Central memory CD8-positive, alpha-beta T cell (primary cell): ENCODE data around the gene KLHL8.
"Not testable (repeated sequence)": the region's sequence is repeated elsewhere in the genome, so short reads cannot be mapped to it uniquely, and the experiment has no call there.

Experiments used
- ATAC-seq: fragments of 150-1000 bp; cut with Tn5 transposase; replicated peaks from 2 replicates; pipeline ENCODE4 v1.10.0; 2022; ENCODE audit warnings: mild to moderate bottlenecking, moderate FRiP score, moderate number of reproducible peaks; ENCODE audit not compliant: poor library complexity, severe bottlenecking; ENCODE audit errors: extremely low read depth
- DNase-seq, 2 donors: peaks; one replicate each; pipeline ENCODE4 v3.0.0; 2021; ENCODE audit warnings: low spot score in 2 of 2
- H3K27ac Mint-ChIP-seq: one replicate; pipeline ENCODE4 v1.8.0; 2022; ENCODE audit warnings: low read depth, mild to moderate bottlenecking, moderate library complexity, mixed read lengths
- H3K27me3 Mint-ChIP-seq: one replicate; pipeline ENCODE4 v1.8.0; 2022; ENCODE audit warnings: mixed read lengths
- H3K36me3 Mint-ChIP-seq: one replicate; pipeline ENCODE4 v1.8.0; 2022; ENCODE audit warnings: mild to moderate bottlenecking, moderate library complexity, mixed read lengths; ENCODE audit not compliant: insufficient read depth
- H3K4me1 Mint-ChIP-seq: one replicate; pipeline ENCODE4 v1.8.0; 2022; ENCODE audit warnings: mixed read lengths
- H3K4me3 Mint-ChIP-seq: one replicate; pipeline ENCODE4 v1.8.0; 2022; ENCODE audit warnings: mild to moderate bottlenecking, moderate library complexity, mixed read lengths
- H3K9me3 Mint-ChIP-seq: one replicate; pipeline ENCODE4 v1.8.0; 2022; ENCODE audit warnings: mixed read lengths

Gene KLHL8

DNA sequence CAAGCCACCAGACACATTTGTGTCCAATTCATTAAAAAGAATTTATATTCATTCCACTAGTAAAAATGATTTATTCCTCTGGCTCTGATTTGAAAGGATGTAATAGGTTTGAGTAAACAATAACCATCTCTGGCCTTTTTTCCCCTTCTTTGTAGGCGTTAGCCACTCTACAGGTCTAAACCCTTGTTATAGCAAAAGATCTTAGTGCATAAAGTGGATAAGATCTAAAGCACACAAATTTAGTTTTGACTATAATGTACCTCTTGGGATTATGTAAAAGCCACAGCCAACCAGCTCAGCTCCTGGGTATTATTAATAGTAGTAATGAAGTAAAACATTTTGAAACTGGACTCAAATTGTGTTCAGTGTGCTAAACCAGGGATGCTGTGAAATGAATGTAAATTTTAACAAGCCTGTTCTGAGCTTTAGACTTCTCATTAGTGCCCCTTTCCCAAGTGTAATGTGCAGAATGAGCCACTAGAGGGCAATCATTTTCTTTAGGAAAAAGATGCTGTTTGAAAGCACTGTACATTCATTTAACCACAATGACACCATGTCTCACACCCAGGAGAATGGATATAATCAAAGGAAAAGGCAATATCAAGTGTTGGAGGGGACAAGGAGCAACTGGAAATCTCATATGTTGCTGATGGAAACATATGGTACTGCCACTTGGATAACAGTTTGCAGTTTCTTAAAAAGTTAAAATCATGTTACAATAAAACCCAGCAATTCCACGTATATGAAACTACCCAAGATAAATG, 69.7 kb downstream of the KLHL8 start:
- Mint-ChIP-seq H3K9me3 (no peaks in the 10 kb centered on the region), H3K27ac (no peak overlapping the region), H3K4me3 (no peak overlapping the region), H3K27me3 (no peaks in the 10 kb centered on the region), H3K36me3 (peaks cover 3% of the 10 kb centered on the region), H3K4me1 (peaks cover 6% of the 10 kb centered on the region)
- DNase-seq: peak in 1 of 2 donors; percentile 41
- ATAC-seq: peak; percentile 46

DNA sequence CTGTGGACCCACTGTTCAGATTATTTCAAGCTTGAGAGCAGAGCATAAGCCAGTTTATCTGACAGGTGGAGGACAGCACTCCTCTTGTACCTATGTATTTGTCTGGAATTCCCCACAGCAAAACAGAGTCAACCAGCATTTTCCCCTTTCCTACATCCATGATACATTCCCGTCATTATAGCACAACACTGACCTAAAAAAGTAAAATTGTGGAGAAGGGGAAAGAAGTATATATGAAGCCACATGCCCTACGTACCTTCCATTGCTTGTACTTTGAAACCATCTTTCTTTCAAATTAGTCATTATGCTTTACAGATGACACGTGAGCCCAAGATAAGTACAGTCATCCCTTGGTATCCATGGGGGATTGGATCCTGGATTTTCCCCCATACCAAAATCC, 73.3 kb downstream of the KLHL8 start:
- Mint-ChIP-seq H3K9me3 (no peaks in the 10 kb centered on the region), H3K4me3 (no peak overlapping the region), H3K27ac (no peak overlapping the region), H3K4me1 (peaks cover 6% of the 10 kb centered on the region), H3K36me3 (peaks cover 9% of the 10 kb centered on the region), H3K27me3 (no peaks in the 10 kb centered on the region)
- ATAC-seq (no peak), DNase-seq (no peak)

DNA sequence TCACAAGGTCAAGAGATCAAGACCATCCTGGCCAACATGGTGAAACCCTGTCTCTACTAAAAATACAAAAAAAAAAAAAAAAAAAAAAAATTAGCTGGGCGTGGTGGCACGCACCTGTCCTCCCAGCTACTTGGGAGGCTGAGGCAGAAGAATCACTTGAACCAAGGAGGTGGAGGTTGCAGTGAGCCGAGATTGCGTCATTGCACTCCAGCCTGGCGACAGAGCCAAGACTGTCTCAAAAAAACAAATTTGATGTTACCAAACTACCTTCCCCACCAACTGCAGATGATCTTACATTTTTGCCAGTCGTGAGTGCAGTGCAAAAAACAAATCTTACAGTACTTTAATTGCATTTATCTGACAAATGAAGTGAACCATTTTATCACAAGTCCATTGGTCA, 74.5 kb downstream of the KLHL8 start:
- DNase-seq, H3K27ac Mint-ChIP-seq, H3K27me3 Mint-ChIP-seq, H3K36me3 Mint-ChIP-seq, ATAC-seq, H3K4me1 Mint-ChIP-seq, H3K4me3 Mint-ChIP-seq, H3K9me3 Mint-ChIP-seq: not testable (repeated sequence)

DNA sequence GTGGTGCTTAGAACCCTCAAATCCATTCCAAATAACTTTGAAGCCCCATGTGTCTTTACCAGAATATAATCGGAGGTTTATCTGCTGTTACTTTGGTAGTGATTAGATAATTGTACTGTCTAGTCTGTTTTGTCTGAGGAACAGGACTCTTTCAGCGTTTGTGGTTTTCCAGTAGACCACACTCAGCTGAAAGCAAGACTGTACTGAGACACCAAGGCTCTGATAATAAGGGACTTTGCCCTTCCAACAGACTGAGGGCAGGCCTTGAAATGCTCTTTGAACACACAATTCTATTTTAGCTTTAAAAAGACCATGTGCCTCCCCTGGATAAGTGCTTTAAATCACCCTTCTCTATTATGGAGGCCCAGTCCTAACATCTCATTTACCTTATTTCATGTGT, 76.1 kb downstream of the KLHL8 start:
- no peaks in the 10 kb centered on the region for H3K4me1 Mint-ChIP-seq
- no peak for DNase-seq
- no peak overlapping the region for H3K27ac Mint-ChIP-seq
- no peak for ATAC-seq
- H3K36me3 Mint-ChIP-seq: peaks cover 9% of the 10 kb centered on the region
- H3K27me3 Mint-ChIP-seq: no peaks in the 10 kb centered on the region
- H3K4me3 Mint-ChIP-seq: no peak overlapping the region
- H3K9me3 Mint-ChIP-seq: no peaks in the 10 kb centered on the region

DNA sequence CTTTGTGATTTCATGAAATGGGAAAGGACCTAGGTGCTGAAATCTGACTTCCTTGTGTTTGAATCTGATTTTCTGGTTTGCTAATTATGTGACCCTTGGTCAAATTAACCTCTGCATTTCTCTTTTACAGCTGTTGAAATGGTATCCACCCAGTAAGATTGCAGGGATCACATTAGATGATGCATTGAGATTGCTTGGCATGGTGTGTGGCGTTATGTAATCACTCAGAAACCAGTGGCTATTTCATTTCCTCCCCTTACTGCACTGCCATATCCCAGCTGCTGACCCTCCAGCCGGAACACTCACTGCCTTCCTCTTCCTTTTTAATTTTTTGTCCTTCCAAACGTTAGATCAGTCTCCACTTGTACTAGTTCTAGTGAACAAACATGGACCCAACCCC, 79.0 kb downstream of the KLHL8 start:
- no peaks in the 10 kb centered on the region for H3K27me3 Mint-ChIP-seq
- no peak overlapping the region for H3K27ac Mint-ChIP-seq
- H3K4me1 Mint-ChIP-seq: no peaks in the 10 kb centered on the region
- H3K36me3 Mint-ChIP-seq: peaks cover 15% of the 10 kb centered on the region
- DNase-seq (no peak), ATAC-seq (no peak)
- no peaks in the 10 kb centered on the region for H3K9me3 Mint-ChIP-seq
- no peak overlapping the region for H3K4me3 Mint-ChIP-seq

DNA sequence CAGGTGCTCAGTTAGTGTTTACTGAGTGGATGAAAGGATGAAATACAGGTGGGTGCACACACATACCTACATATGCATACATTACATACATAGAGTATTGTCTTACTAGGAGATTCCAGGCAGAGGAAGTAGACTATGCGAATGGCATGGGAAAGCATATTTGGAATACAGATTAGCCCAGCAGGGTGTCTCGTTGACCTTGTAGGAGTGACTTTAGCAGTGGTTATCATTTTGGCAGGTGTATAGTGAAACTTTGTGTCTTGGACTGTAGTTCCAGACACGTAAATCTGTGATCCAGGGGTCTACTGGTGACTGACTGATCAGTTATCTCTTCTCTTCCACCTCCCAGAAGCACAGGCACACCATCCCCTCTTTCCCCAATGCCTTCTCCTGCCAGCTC, 86.3 kb downstream of the KLHL8 start:
- H3K27ac Mint-ChIP-seq: no peak overlapping the region
- H3K27me3 Mint-ChIP-seq: no peaks in the 10 kb centered on the region
- no peak for ATAC-seq
- no peak for DNase-seq
- peaks cover 55% of the 10 kb centered on the region for H3K36me3 Mint-ChIP-seq
- no peaks in the 10 kb centered on the region for H3K9me3 Mint-ChIP-seq
- H3K4me3 Mint-ChIP-seq: no peak overlapping the region
- H3K4me1 Mint-ChIP-seq: no peaks in the 10 kb centered on the region

DNA sequence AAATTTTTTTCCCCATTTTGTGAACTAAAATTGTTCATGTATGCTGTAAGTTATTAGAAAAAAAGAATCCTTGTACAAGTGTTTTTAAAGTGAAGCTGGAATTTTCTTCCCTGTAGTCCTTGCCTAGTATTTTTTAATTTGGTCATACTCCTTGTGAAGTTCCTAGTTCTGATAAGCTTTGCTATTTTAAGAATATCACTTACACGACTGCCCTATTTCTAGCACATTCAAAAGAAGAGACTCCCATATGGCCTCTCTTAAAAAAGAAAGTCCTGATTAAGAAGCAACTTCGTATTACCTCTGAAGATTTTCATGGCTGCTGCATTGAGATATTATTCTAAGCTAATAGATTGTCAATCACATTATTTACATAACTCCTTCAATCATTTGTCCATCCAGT, 87.2 kb downstream of the KLHL8 start:
- no peak for DNase-seq
- no peak overlapping the region for H3K27ac Mint-ChIP-seq
- H3K27me3 Mint-ChIP-seq: no peaks in the 10 kb centered on the region
- H3K36me3 Mint-ChIP-seq: peaks cover 62% of the 10 kb centered on the region
- no peak overlapping the region for H3K4me3 Mint-ChIP-seq
- no peaks in the 10 kb centered on the region for H3K9me3 Mint-ChIP-seq
- no peak for ATAC-seq
- H3K4me1 Mint-ChIP-seq: no peaks in the 10 kb centered on the region

DNA sequence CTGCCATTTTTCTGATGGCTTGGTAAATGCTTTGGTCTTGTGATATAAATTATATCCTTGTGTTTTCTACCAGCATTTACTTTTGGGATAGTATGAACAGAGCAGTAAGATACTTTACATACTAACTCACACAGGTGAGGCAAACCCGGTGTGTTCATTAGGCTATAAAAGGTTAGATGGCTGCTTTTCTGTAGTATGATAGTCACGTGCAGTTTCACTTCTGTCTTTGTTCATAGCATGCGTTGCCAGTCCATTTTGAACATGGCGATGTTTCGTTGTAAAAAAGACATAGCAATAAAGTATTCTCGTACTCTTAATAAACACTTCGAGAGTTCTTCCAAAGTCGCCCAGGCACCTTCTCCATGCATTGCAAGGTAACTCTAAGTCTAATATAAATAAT, 88.4 kb downstream of the KLHL8 start:
- peaks cover 64% of the 10 kb centered on the region for H3K36me3 Mint-ChIP-seq
- no peaks in the 10 kb centered on the region for H3K9me3 Mint-ChIP-seq
- no peak overlapping the region for H3K4me3 Mint-ChIP-seq
- DNase-seq (no peak), ATAC-seq (no peak)
- H3K27me3 Mint-ChIP-seq: no peaks in the 10 kb centered on the region
- no peak overlapping the region for H3K27ac Mint-ChIP-seq
- no peaks in the 10 kb centered on the region for H3K4me1 Mint-ChIP-seq

DNA sequence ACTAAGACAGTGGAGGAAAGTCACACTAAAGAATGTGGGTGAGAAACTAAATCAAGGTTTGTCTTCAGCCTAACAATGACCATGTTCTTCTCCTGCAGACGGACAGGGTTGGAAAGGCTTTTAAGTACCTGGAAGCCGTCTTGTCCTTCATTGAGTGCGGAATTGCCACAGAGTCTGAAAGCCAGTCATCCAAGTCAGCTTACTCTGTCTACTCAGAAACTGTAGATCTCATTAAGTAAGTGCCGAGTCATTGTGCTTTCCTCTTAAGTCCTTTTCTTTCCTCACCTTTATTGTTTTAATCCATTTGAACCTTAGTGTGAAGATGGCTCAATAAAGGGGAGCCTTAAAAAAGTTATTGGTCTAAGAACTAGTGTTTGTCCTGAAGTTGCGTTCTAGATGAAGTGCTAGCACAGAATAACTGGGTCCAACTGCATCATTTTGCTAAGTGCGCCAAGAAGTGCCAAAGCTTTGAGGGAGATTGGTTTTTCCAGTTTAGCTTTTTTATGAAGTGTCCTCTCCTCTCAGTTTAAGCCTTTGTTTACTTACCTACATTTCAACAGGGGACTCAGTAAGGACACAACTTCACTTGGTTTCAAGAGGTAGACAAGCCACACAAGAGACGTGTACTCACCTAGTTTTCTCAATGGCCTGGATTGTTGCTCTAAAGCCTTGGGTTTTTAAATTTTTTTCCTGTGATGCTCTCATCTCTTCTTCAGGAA, 89.3 kb downstream of the KLHL8 start:
- H3K4me3 Mint-ChIP-seq: no peak overlapping the region
- no peaks in the 10 kb centered on the region for H3K27me3 Mint-ChIP-seq
- H3K36me3 Mint-ChIP-seq: peaks cover 69% of the 10 kb centered on the region
- DNase-seq: no peak
- ATAC-seq: no peak
- H3K4me1 Mint-ChIP-seq: no peaks in the 10 kb centered on the region
- H3K9me3 Mint-ChIP-seq: no peaks in the 10 kb centered on the region
- H3K27ac Mint-ChIP-seq: no peak overlapping the region

DNA sequence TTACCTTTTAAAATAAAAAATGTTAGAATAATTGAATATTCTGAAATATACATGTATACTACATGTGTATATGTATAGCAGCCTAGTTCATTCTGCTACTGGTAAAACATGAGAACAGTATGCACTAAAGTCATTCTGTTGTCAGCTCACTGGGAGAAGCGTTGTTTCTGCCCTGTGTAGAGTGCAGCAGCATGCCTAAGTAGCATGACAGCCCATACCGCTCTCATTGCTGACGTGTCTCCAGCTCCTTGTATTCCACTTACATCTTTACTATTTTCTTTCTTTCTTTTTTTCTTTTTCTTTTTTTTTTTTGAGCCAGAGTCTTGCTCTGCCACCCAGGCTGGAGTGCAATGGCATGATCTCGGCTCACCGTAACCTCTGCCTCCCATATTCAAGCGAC, 90.7 kb downstream of the KLHL8 start:
- ATAC-seq (no peak), DNase-seq (no peak)
- H3K27ac Mint-ChIP-seq: no peak overlapping the region
- H3K36me3 Mint-ChIP-seq: peaks cover 65% of the 10 kb centered on the region
- no peaks in the 10 kb centered on the region for H3K9me3 Mint-ChIP-seq
- no peaks in the 10 kb centered on the region for H3K4me1 Mint-ChIP-seq
- no peaks in the 10 kb centered on the region for H3K27me3 Mint-ChIP-seq
- no peak overlapping the region for H3K4me3 Mint-ChIP-seq

DNA sequence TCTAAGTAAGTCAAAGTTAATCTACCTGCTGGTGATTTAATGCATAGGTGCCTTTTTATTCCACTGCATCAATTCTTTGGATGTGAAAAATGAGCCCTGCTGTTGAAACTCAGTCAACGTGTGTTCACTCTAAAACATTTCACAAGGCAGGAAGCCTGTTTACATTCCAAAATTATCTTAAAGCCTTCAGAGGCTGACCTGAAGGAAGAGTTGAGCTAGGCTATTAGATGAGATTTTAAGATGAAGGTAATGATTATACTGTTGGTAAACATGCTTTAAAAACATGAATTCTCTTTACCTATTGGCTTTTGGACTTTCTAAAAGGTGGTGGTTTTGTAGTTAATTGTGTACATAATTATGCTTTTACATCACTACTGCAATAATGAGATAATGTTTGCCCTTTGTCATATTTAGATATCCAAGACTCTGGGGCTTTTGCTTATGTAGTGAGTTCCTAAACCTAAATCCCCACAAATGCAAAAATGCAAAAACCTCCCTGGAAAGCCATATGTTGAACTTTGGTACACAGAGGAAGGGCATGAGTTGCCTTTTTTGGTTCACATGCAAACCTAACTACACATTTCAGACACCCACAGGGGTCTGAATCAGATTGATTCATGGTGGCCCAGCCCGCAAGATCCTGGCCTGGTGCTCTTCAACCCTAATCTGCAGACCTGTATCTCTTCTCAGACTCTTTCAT, 92.3 kb downstream of the KLHL8 start:
- DNase-seq (no peak), ATAC-seq (no peak)
- Mint-ChIP-seq H3K27ac (no peak overlapping the region), H3K4me3 (no peak overlapping the region), H3K9me3 (no peaks in the 10 kb centered on the region), H3K4me1 (no peaks in the 10 kb centered on the region), H3K36me3 (peaks cover 58% of the 10 kb centered on the region), H3K27me3 (no peaks in the 10 kb centered on the region)

DNA sequence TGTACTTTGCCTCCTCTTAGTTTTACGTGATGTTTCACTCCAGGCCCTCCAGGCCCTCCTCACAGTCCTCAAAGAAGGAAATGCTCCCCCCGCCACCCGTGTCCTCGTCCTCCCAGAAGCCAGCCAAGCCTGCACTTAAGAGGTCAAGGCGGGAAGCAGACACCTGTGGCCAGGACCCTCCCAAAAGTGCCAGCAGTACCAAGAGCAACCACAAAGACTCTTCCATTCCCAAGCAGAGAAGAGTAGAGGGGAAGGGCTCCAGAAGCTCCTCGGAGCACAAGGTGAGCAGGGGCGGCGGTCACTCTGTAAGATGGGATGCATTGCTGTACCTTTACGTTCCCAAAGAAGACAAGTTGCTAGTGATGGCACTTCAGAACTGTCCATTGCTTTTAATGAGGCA, 94.4 kb downstream of the KLHL8 start:
- peaks cover 41% of the 10 kb centered on the region for H3K36me3 Mint-ChIP-seq

DNA sequence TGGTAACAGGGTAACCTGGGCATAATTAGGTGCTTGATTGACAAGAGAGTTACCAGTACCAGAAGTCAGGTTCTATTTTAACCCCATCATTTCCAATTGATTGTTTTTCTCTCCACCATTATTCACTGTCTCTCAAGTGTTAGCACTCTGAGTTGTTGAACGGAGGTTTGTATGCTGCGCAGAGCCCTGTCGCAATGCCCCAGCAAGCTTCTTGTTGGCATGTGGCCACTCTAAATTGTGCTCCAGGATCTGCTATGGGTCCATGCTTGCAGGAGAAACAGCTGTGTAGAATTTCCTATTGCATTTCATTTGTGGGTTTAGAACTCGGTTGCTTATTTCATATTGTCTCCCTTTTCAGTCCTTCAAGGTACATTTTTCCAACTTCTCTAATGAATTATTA, 98.2 kb downstream of the KLHL8 start:
- ATAC-seq: no peak
- H3K4me1 Mint-ChIP-seq: peaks cover 15% of the 10 kb centered on the region
- H3K9me3 Mint-ChIP-seq: no peaks in the 10 kb centered on the region
- no peaks in the 10 kb centered on the region for H3K27me3 Mint-ChIP-seq
- no peak overlapping the region for H3K27ac Mint-ChIP-seq
- no peak overlapping the region for H3K4me3 Mint-ChIP-seq
- DNase-seq: no peak
- H3K36me3 Mint-ChIP-seq: peaks cover 24% of the 10 kb centered on the region

More for the DNA sequence above, 94.4 kb downstream of the KLHL8 start:
- ATAC-seq (no peak), DNase-seq (no peak)
- Mint-ChIP-seq H3K27me3 (no peaks in the 10 kb centered on the region), H3K4me3 (no peak overlapping the region), H3K9me3 (no peaks in the 10 kb centered on the region), H3K4me1 (peaks cover 15% of the 10 kb centered on the region), H3K27ac (no peak overlapping the region)
